Measurements from ENCODE around the gene KLHL30.

DNA sequence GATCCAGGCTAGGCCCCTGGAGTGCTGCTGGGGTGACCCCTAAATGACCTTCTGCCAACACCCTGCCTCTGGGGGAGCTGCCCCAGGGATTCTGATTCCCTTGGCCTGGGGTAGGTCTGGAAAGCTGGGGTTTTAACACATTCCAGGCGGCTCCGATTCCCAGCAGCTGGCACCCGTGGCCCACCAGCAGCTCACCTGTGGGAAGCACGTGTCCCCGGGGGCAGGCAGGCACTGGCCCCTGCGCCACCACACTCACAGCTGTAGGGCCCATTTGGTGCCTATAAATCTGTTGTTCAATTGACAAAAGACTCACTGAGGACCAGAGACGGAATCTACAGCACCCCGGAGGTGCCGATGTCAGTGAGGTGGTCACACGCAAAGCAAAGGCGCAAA is 4.1 kb upstream of the KLHL30 start:
- TF ChIP-seq, protein P1, sequence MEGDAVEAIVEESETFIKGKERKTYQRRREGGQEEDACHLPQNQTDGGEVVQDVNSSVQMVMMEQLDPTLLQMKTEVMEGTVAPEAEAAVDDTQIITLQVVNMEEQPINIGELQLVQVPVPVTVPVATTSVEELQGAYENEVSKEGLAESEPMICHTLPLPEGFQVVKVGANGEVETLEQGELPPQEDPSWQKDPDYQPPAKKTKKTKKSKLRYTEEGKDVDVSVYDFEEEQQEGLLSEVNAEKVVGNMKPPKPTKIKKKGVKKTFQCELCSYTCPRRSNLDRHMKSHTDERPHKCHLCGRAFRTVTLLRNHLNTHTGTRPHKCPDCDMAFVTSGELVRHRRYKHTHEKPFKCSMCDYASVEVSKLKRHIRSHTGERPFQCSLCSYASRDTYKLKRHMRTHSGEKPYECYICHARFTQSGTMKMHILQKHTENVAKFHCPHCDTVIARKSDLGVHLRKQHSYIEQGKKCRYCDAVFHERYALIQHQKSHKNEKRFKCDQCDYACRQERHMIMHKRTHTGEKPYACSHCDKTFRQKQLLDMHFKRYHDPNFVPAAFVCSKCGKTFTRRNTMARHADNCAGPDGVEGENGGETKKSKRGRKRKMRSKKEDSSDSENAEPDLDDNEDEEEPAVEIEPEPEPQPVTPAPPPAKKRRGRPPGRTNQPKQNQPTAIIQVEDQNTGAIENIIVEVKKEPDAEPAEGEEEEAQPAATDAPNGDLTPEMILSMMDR (IDR thresholded peaks at IDR 0.05): no peak
- no peak for TF ChIP-seq POLR2A (IDR thresholded peaks at IDR 0.05)
